Embryonic facial prominence (tissue), 1 donor: Measurements from ENCODE around the gene EPHA1.

ENCODE experiments used
- DNase-seq: peaks from one replicate; pipeline ENCODE4 v3.0.0-alpha.2; 2016; ENCODE audit errors: extremely low spot score

The EPHA1 gene

GRCh38 chr7:143389316-143390103 is 19.1 kb downstream of the EPHA1 start:
- no peak for DNase-seq

GRCh38 chr7:143388491-143389101 is 20.1 kb downstream of the EPHA1 start:
- DNase-seq = no peak

GRCh38 chr7:143388051-143388450 is 20.6 kb downstream of the EPHA1 start:
- DNase-seq = no peak

GRCh38 chr7:143387156-143387975 is 21.3 kb downstream of the EPHA1 start:
- DNase-seq = no peak

- DNase-seq = no peak
Measured at GRCh38 chr7:143385891-143386781, 22.5 kb downstream of the EPHA1 start.

- DNase-seq = no peak
Measured at GRCh38 chr7:143384661-143385631, 23.7 kb downstream of the EPHA1 start.

GRCh38 chr7:143384148-143384547 is 24.5 kb downstream of the EPHA1 start:
- DNase-seq = no peak

- DNase-seq = no peak
Measured at GRCh38 chr7:143383642-143383957, 25.1 kb downstream of the EPHA1 start.

GRCh38 chr7:143382791-143383641 is 25.6 kb downstream of the EPHA1 start:
- no peak for DNase-seq

- DNase-seq = no peak
Measured at GRCh38 chr7:143382126-143382790, 26.4 kb downstream of the EPHA1 start.

- DNase-seq = peak; percentile 74
Measured at GRCh38 chr7:143381427-143382125, 27.1 kb downstream of the EPHA1 start.

- peak; percentile 92 for DNase-seq
Measured at GRCh38 chr7:143380646-143381426, 27.8 kb downstream of the EPHA1 start, which contains the start of gene ZYX. Gene ZYX (plus strand): TSS chr7:143381345. CDS start chr7:143381572, 227 bp downstream.

- peak; percentile 83 for DNase-seq
Measured at GRCh38 chr7:143380260-143380645, 28.4 kb downstream of the EPHA1 start.

- DNase-seq = no peak
Measured at GRCh38 chr7:143379611-143380259, 28.9 kb downstream of the EPHA1 start.

GRCh38 chr7:143376396-143376795 is 32.3 kb downstream of the EPHA1 start:
- DNase-seq = no peak

- no peak for DNase-seq
Measured at GRCh38 chr7:143375298-143376034, 33.2 kb downstream of the EPHA1 start.
